K562 (cell line): ENCODE results near the gene SMAD7. TPM values are rescaled to one million over a fixed set of nuclear protein-coding genes. Genes with fewer than 3 reads are reported as not detected.

ENCODE experiments used
- ATAC-seq: fragments of 200-7000 bp; cut with Tn5 transposase; 3 replicates; pipeline ENCODE4 v1.9.1; 2020; ENCODE audit warnings: moderate library complexity
- BruUV-seq: library from RNA; stranded (reverse); fragments of 400-500 nt; replicated peaks from 2 replicates; lab custom pipeline; 2021; lab: Mats Ljungman, UMichigan
- CTCF ChIA-PET: fragments of 300-600 bp; formaldehyde crosslinking; extraction: SDS; loops from one replicate; lab custom pipeline; 2021; ENCODE audit warnings: low intra/inter-chr PET ratio; lab: Yijun Ruan, JAX
- POLR2A ChIA-PET: fragments of 300-600, 350-650 bp; sonication (Branson Sonifier 250); formaldehyde crosslinking; extraction: SDS; loops from one replicate; lab custom pipeline; 2021; ENCODE audit warnings: antibody characterized with exemption, inconsistent platforms; lab: Yijun Ruan, JAX
- DNase-seq, 4 experiments: peaks; one replicate each; pipeline versions ENCODE4 v3.0.0 to v3.0.0-alpha.2; 2011 to 2018; ENCODE audit warnings: low spot score in 3 of 4, mixed read lengths in 3 of 4; ENCODE audit errors: extremely low read depth in 1 of 4
- FAIRE-seq: peaks from 2 replicates; lab custom pipeline; 2011; peaks lifted over from hg19 to GRCh38; lab: Jason Lieb, UNC
- H2AFZ ChIP-seq: 2 replicates; pipeline ENCODE4 v1.6.0; 2011; ENCODE audit warnings: low read depth, low read length, control low read depth, inconsistent platforms
- H3K27ac ChIP-seq: fragments of 200-600 bp; 3 replicates; pipeline ENCODE4 v1.8.0; 2011; ENCODE audit warnings: low read depth, mild to moderate bottlenecking, control low read depth, inconsistent platforms, low read length, moderate library complexity, mixed read lengths; ENCODE audit errors: extremely low read depth
- H3K27me3 ChIP-seq, 2 experiments: fragments of 300-600 bp in 1 of 2; 2 replicates in 1 of 2; 3 replicates in 1 of 2; pipeline versions ENCODE4 v1.6.0 to v1.8.0; 2011; ENCODE audit warnings: inconsistent platforms in 2 of 2, low read length in 2 of 2, mild to moderate bottlenecking in 1 of 2, mixed read lengths in 1 of 2, moderate library complexity in 1 of 2; ENCODE audit not compliant: control insufficient read depth in 2 of 2, insufficient read depth in 2 of 2
- H3K36me3 ChIP-seq: fragments of 300-600 bp; 3 replicates; pipeline ENCODE4 v1.8.0; 2011; ENCODE audit warnings: mild to moderate bottlenecking, low read length, inconsistent platforms; ENCODE audit not compliant: control insufficient read depth, insufficient read depth
- H3K4me1 ChIP-seq, 2 experiments: fragments of 200-600 bp in 1 of 2; replicated peaks in 1 of 2; 2 replicates in 1 of 2; 3 replicates in 1 of 2; pipeline versions ENCODE4 v1.5.1 to v1.8.0; 2011; ENCODE audit warnings: inconsistent platforms in 2 of 2, low read length in 2 of 2, mild to moderate bottlenecking in 1 of 2, mixed read lengths in 1 of 2, moderate library complexity in 1 of 2; ENCODE audit not compliant: control insufficient read depth in 2 of 2, insufficient read depth in 2 of 2
- H3K4me2 ChIP-seq: 2 replicates; pipeline ENCODE4 v1.6.1; 2011; ENCODE audit warnings: low read length, control low read depth, inconsistent platforms, mixed read lengths; ENCODE audit not compliant: insufficient read depth
- H3K4me3 ChIP-seq: fragments of 200-600 bp; sonication (generic), shearing (Covaris generic); 2 replicates; pipeline ENCODE4 v1.5.1; 2016; ENCODE audit warnings: control low read depth, inconsistent platforms
- H3K79me2 ChIP-seq: fragments of 200-600 bp; 3 replicates; pipeline ENCODE4 v1.8.0; 2011; ENCODE audit warnings: low read length, inconsistent platforms; ENCODE audit not compliant: control insufficient read depth, insufficient read depth
- H3K9ac ChIP-seq, 2 experiments: 2 replicates each; pipeline versions ENCODE4 v1.6.0 to v1.6.1; 2011; ENCODE audit warnings: low read depth in 2 of 2, low read length in 2 of 2, control low read depth in 1 of 2, inconsistent platforms in 1 of 2, mild to moderate bottlenecking in 1 of 2, mixed read lengths in 1 of 2; ENCODE audit not compliant: insufficient read depth in 1 of 2
- H3K9me1 ChIP-seq: one replicate; pipeline ENCODE4 v1.6.0; 2011; ENCODE audit warnings: inconsistent platforms, mild to moderate bottlenecking, low read length, moderate library complexity; ENCODE audit not compliant: control insufficient read depth, insufficient read depth
- H3K9me3 ChIP-seq: replicated peaks from 2 replicates; pipeline ENCODE4 v1.5.1; 2011; ENCODE audit warnings: low read depth, low read length, inconsistent platforms; ENCODE audit not compliant: control insufficient read depth, insufficient read depth
- H4K20me1 ChIP-seq: replicated peaks from 2 replicates; pipeline ENCODE4 v1.6.1; 2011; ENCODE audit warnings: low read length, inconsistent platforms, mixed read lengths; ENCODE audit not compliant: control insufficient read depth, insufficient read depth
- BRD9 ChIP-seq: fragments of 450-650 bp; IDR thresholded peaks from 2 replicates; pipeline ENCODE4 v1.6.1; 2018; ENCODE audit warnings: low read depth; ENCODE audit not compliant: partially characterized antibody
- FOXP1 ChIP-seq: sonication (generic); formaldehyde crosslinking; IDR thresholded peaks from 2 replicates; pipeline ENCODE4 v1.8.0; 2022; ENCODE audit warnings: mild to moderate bottlenecking, missing genetic modification reagents
- HDAC6 ChIP-seq: IDR thresholded peaks from 2 replicates; pipeline ENCODE4 v1.6.1; 2012; ENCODE audit warnings: low read depth, mild to moderate bottlenecking, control low read depth, inconsistent platforms, low read length, moderate library complexity
- ILK ChIP-seq: fragments of 450-650 bp; IDR thresholded peaks from 2 replicates; pipeline ENCODE4 v1.6.1; 2016; ENCODE audit warnings: missing genetic modification characterization, low read depth, mild to moderate bottlenecking, missing compliant biosample characterization, moderate library complexity, borderline replicate concordance
- NFIX ChIP-seq: fragments of 250-450 bp; sonication (Bioruptor Pico); IDR thresholded peaks from 2 replicates; pipeline ENCODE4 v1.4.0; 2020; ENCODE audit warnings: low read depth, mild to moderate bottlenecking, moderate library complexity
- PTBP1 ChIP-seq: fragments of 200-400 bp; formaldehyde crosslinking; IDR thresholded peaks from 2 replicates; pipeline ENCODE4 v1.6.1; 2017; ENCODE audit warnings: low read depth, low read length
- SIN3B ChIP-seq: fragments of 450-650 bp; IDR thresholded peaks from 2 replicates; pipeline ENCODE4 v1.6.1; 2017; ENCODE audit warnings: low read depth, mild to moderate bottlenecking, moderate library complexity
- WGBS: fragments of 100-300 bp; shearing (Covaris generic); methylation state at CpG from one replicate; pipeline ENCODE4 v1.1.6; 2016; ENCODE audit warnings: low coverage, mixed read lengths; ENCODE audit not compliant: insufficient coverage; ENCODE audit errors: missing lambda C conversion rate; 5-methylcytosine and 5-hydroxymethylcytosine counted together
- in situ Hi-C: fragments of 300-500 bp; cut with MboI; formaldehyde crosslinking; loops from 4 replicates; pipeline ENCODE4 v1.15.0; 2018; ENCODE audit warnings: inconsistent platforms, mixed read lengths
- intact Hi-C: fragments of 100-400 bp; cut with micrococcal nuclease; formaldehyde crosslinking; loops from 2 replicates; pipeline ENCODE4 v1.14.2; 2022
- polyA plus RNA-seq, 8 experiments: library from polyadenylated mRNA; depleted of rRNA in 4 of 8; stranded (reverse) in 5 of 8; unstranded in 3 of 8; fragments of >200 nt; fragmentation: Nextera tagmentation in 2 of 8; fragmentation: Illumina TruSeq in 1 of 8; extraction: Ambion mirVana in 2 of 8; extraction: Trizol in 1 of 8; gene quantifications; 2 replicates each; pipeline versions ENCODE4 v1.2.1 to v1.2.3, GENCODE V29; 2011 to 2014; ENCODE audit warnings: inconsistent platforms in 1 of 8, missing spikeins in 1 of 8
- total RNA-seq, 7 experiments: library from RNA; depleted of rRNA in 6 of 7; stranded (reverse); fragments of >200 nt in 6 of 7; fragmentation: Illumina TruSeq in 2 of 7; extraction: Trizol in 2 of 7; gene quantifications; 2 replicates each; pipeline versions ENCODE4 v1.2.1 to v1.2.3, GENCODE V29; 2011 to 2021; ENCODE audit warnings: low replicate concordance in 1 of 7
- TF ChIP-seq, protein P1 (sequence below), 2 experiments: IDR thresholded peaks; 2 replicates each; pipeline ENCODE4 v1.6.1; 2012; ENCODE audit warnings: improper control_type of control experiment in 2 of 2, low read depth in 2 of 2, low read length in 2 of 2, borderline replicate concordance in 1 of 2
- TF ChIP-seq, protein P2 (sequence below), 3 experiments: fragments of 200-800 bp in 1 of 3; sonication (Bioruptor generic) in 1 of 3; sonication (generic) in 1 of 3; formaldehyde crosslinking in 1 of 3; IDR thresholded peaks; 2 replicates each; pipeline versions ENCODE4 v1.6.1 to v1.8.0; 2016 to 2022; ENCODE audit warnings: mild to moderate bottlenecking in 2 of 3, missing compliant biosample characterization in 2 of 3, missing genetic modification characterization in 2 of 3, missing genetic modification reagents in 1 of 3
- TF ChIP-seq, protein P3 (sequence below), 3 experiments: IDR thresholded peaks in 2 of 3; conservative IDR thresholded peaks in 1 of 3; 2 replicates each; pipeline ENCODE4 v1.5.1; 2011 to 2012; ENCODE audit warnings: low read length in 3 of 3, mild to moderate bottlenecking in 3 of 3, control low read depth in 2 of 3, improper control_type of control experiment in 1 of 3, inconsistent platforms in 1 of 3, low read depth in 1 of 3, mixed read lengths in 1 of 3, moderate library complexity in 1 of 3; ENCODE audit not compliant: insufficient read depth in 2 of 3
- TF ChIP-seq, protein P4 (sequence below): fragments of 250-450 bp; sonication (Bioruptor Pico); IDR thresholded peaks from 2 replicates; pipeline ENCODE4 v1.8.0; 2022; ENCODE audit warnings: moderate library complexity, mild to moderate bottlenecking, inconsistent platforms

SMAD7 gene
- total and polyA plus RNA-seq, 9 of the 15 experiments (the other 6 are each of a cell fraction or from before 2014, with no cell fraction given) = 0.13 to 3.0 (median 1.6) TPM

DNA sequence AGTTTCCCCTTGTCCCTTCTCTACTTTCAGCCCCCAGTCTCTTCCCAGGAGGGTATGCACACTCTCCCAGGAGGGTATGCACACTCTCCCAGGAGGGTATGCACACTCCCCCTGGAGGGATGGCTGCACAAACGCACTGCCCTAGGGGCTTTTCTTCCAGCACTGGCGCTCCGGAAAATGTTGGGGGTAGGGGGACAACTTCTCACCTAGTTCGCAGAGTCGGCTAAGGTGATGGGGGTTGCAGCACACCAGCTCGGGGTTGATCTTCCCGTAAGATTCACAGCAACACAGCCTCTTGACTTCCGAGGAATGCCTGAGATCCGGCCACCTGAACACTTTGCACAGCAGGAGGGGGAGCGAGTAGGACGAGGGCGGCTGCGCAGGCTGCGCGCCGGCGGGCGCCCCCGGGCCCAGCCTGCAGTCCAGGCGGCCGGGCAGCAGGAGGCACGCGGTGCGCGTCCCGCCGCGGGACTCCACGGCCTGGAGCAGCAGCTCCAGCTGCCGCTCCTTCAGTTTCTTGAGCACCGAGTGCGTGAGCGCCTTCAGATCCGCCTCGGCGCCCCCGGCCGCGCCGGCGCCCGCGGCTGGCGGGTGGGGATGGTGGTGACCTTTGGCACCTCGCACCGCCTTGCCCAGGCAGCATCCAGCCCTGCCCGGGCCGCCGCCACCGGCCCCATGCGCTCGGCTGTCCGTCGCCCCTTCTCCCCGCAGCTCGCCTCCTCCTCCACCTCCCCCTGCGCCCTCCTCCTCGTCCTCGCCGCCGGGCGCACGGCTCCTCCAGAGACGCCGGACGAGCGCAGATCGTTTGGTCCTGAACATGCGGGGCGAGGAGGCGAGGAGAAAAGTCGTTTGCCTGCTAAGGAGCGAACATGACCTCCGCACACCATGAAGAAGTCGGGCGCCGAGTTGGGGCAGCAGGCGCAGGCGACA, 894 bp downstream of the SMAD7 start:
- H3K27ac ChIP-seq = no peak overlapping the region; the same call in 2 of the 3 replicates
- 3% methylated on average over 66 of the region's 79 CpGs for WGBS
- peaks cover 3% of the 10 kb centered on the region for H3K9me1 ChIP-seq
- H2AFZ ChIP-seq = no peak overlapping the region
- H4K20me1 ChIP-seq = peaks cover 5% of the 10 kb centered on the region; the same call in 1 of the 2 replicates
- no peak for FAIRE-seq
- peak in 2 of 4 experiments; percentile 27 to 33 for DNase-seq
- ChIA-PET POLR2A (interaction anchor here (0.6 kb wide), 1 partner anchor 9 kb away, joined by 3 read pairs; no protein-coding TSS in a partner anchor), CTCF (interaction anchor here (0.6 to 1.0 kb wide), 3 partner anchors 73 to 288 kb away, joined by 3 to 8 read pairs (median 4); no protein-coding TSS in a partner anchor)
- H3K79me2 ChIP-seq = peaks cover 11% of the 10 kb centered on the region; the same call in 2 of the 3 replicates
- peak overlapping the region; percentile 63 for H3K4me2 ChIP-seq
- H3K4me1 ChIP-seq = peaks cover 9 to 45% of the 10 kb centered on the region in 2 experiments
- H3K9me3 ChIP-seq = no peaks in the 10 kb centered on the region
- peaks cover 0 to 12% of the 10 kb centered on the region in 2 experiments; a peak in 2 of 5 replicates for H3K27me3 ChIP-seq
- intact Hi-C loops = loop anchor here (5.0 kb wide), 1 partner anchor 168 kb away; no protein-coding TSS in a partner anchor
- peak overlapping the region; percentile 38 for H3K4me3 ChIP-seq
- ATAC-seq = peak; percentile 50
- BruUV-seq = no TSS peak
- in situ Hi-C loops = no loop called here
- H3K9ac ChIP-seq = peak overlapping the region in 1 of 2 experiments; percentile 78; a peak in 2 of 4 replicates
- no peaks in the 10 kb centered on the region for H3K36me3 ChIP-seq
- TF ChIP-seq, protein P1, sequence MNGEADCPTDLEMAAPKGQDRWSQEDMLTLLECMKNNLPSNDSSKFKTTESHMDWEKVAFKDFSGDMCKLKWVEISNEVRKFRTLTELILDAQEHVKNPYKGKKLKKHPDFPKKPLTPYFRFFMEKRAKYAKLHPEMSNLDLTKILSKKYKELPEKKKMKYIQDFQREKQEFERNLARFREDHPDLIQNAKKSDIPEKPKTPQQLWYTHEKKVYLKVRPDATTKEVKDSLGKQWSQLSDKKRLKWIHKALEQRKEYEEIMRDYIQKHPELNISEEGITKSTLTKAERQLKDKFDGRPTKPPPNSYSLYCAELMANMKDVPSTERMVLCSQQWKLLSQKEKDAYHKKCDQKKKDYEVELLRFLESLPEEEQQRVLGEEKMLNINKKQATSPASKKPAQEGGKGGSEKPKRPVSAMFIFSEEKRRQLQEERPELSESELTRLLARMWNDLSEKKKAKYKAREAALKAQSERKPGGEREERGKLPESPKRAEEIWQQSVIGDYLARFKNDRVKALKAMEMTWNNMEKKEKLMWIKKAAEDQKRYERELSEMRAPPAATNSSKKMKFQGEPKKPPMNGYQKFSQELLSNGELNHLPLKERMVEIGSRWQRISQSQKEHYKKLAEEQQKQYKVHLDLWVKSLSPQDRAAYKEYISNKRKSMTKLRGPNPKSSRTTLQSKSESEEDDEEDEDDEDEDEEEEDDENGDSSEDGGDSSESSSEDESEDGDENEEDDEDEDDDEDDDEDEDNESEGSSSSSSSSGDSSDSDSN (IDR thresholded peaks at IDR 0.05; ENCODE audit: borderline replicate concordance in 1 of 2, low read depth in 2 of 2, low read length in 2 of 2) = 0 out of 4 replicates have a peak, but pooled peaks of 1 of the 2 experiments have one; percentile 47
- TF ChIP-seq NFIX (no peak), HDAC6 (peak; percentile 26; the same call in 1 of the 2 replicates), ILK (tag) (no peak), FOXP1 (no peak), BRD9 (no peak), SIN3B (no peak), PTBP1 (no peak)
- TF ChIP-seq, protein P2, sequence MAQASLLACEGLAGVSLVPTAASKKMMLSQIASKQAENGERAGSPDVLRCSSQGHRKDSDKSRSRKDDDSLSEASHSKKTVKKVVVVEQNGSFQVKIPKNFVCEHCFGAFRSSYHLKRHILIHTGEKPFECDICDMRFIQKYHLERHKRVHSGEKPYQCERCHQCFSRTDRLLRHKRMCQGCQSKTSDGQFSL (CRISPR knock-in tag; IDR thresholded peaks at IDR 0.05) = no peak
- TF ChIP-seq, protein P2 (tag; IDR thresholded peaks at IDR 0.05) = peak in 1 of 2 experiments; percentile 29; a peak in 1 of 4 replicates
- TF ChIP-seq, protein P3, sequence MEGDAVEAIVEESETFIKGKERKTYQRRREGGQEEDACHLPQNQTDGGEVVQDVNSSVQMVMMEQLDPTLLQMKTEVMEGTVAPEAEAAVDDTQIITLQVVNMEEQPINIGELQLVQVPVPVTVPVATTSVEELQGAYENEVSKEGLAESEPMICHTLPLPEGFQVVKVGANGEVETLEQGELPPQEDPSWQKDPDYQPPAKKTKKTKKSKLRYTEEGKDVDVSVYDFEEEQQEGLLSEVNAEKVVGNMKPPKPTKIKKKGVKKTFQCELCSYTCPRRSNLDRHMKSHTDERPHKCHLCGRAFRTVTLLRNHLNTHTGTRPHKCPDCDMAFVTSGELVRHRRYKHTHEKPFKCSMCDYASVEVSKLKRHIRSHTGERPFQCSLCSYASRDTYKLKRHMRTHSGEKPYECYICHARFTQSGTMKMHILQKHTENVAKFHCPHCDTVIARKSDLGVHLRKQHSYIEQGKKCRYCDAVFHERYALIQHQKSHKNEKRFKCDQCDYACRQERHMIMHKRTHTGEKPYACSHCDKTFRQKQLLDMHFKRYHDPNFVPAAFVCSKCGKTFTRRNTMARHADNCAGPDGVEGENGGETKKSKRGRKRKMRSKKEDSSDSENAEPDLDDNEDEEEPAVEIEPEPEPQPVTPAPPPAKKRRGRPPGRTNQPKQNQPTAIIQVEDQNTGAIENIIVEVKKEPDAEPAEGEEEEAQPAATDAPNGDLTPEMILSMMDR (IDR thresholded peaks at IDR 0.05 in 2 of 3, conservative IDR thresholded peaks at IDR 0.05 in 1 of 3; ENCODE audit: insufficient read depth in 2 of 3, low read depth in 1 of 3, low read length in 3 of 3) = peak in 2 of 3 experiments; percentile 9 to 28; a peak in 2 of 6 replicates
- TF ChIP-seq, protein P4, sequence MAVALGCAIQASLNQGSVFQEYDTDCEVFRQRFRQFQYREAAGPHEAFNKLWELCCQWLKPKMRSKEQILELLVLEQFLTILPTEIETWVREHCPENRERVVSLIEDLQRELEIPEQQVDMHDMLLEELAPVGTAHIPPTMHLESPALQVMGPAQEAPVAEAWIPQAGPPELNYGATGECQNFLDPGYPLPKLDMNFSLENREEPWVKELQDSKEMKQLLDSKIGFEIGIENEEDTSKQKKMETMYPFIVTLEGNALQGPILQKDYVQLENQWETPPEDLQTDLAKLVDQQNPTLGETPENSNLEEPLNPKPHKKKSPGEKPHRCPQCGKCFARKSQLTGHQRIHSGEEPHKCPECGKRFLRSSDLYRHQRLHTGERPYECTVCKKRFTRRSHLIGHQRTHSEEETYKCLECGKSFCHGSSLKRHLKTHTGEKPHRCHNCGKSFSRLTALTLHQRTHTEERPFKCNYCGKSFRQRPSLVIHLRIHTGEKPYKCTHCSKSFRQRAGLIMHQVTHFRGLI (CRISPR knock-in tag) = no peak
